Measurements from ENCODE around the gene C3orf52. TPM values are rescaled to one million over a fixed set of nuclear protein-coding genes. Genes with fewer than 3 reads are reported as not detected.
"Not testable (repeated sequence)": the region's sequence is repeated elsewhere in the genome, so short reads cannot be mapped to it uniquely, and the experiment has no call there.

The C3orf52 gene
- polyA plus RNA-seq, 6 donors from 2014 or later = 0.23 to 1.1 (median 0.61) TPM; not detected in 1

DNA sequence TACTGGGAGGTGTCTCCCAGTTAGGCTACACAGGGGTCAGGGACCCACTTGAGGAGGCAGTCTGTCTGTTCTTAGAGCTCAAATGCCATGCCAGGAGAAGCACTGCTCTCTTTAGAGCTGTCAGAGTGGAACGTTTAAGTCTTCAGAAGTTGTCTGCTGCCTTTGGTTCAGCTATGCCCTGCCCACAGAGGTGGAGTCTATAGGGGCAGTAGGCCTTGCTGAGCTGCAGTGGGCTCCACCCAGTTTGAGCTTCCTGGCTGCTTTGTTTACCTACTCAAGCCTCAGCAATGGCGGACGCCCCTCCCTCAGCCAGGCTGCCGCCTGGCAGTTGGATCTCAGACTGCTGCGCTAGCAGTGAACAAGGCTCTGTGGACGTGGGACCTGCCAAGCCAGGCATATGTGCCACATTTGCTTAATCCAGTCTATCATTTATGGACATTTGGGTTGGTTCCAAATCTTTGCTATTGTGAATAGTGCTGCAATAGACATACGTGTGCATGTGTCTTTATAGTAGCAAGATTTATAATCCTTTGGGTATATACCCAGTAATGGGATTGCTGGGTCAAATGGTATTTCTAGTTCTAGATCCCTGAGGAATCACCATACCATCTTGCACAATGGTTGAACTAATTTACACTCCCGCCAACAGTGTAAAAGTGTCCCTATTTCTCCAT is 13.7 kb upstream of the C3orf52 start:
- not testable (repeated sequence) for H3K4me1 Mint-ChIP-seq; H3K9me3 Mint-ChIP-seq; H3K36me3 Mint-ChIP-seq; H3K27ac Mint-ChIP-seq; ATAC-seq (ENCODE audit: low read depth in 2 of 2); DNase-seq; H3K4me3 Mint-ChIP-seq
- peaks cover 25 to 29% (median 27%) of the 10 kb centered on the region in 3 donors for H3K27me3 Mint-ChIP-seq

DNA sequence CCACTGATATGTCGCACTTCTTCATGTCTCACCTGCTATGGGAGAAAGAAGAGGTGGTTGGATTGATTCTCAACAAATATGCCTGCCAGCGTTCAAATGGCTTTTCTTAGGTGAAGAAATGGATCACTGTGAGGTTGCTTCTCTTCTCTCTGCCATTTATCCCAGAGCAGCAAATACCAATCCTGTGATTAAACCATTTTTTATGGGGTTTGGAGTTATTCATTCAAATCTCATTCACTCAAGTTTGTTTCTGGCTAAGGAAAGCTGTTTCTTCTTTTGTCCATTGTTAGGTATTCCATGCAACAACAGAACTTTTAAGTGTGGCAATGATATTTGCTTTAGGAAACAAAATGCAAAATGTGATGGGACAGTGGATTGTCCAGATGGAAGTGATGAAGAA is 12.2 kb upstream of the C3orf52 start:
- Mint-ChIP-seq H3K36me3 (no peaks in the 10 kb centered on the region), H3K4me1 (peaks cover 0 to 9% (median 0%) of the 10 kb centered on the region in 3 donors), H3K4me3 (no peak overlapping the region), H3K27me3 (peaks cover 25 to 31% (median 29%) of the 10 kb centered on the region in 3 donors), H3K27ac (no peak overlapping the region), H3K9me3 (peaks cover 0 to 1% (median 0%) of the 10 kb centered on the region in 7 donors)
- DNase-seq (no peak), ATAC-seq (ENCODE audit: low read depth in 2 of 2) (no peak)

DNA sequence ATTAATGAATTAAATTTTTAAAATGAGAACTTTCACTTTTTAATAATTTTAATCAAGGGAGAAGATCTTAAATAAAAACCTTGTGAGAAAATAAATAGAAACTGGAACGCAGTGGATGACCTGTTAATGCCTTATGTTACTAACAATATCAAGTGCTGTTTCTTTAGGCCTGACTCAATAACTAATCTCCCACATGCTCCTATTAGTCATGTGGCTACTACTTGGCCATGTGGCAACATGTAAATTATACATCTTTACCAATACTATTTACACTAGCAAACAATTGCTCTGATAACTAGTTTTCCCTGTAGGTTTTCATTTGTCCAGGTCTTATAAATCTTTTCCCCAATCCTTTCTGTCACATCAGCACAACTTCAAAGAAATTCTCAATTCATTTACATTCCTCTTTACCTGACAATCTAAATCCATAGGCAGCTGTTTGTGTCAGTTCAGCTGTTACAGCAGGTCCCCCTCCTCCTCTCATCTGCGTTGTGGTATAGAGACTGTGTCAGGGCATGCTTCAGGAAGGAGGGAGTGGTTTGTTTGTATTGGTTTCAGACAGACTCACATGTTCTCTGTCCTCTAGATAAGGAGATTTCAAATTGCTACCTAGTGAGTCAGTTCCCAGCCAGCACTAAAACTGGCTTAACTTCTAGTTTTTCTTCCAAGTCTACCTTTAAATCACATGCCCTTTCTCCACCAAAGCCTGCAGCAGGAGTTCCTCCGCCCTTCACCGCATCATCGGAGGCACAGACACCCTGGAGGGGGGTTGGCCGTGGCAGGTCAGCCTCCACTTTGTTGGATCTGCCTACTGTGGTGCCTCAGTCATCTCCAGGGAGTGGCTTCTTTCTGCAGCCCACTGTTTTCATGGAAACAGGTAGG is 11.3 kb upstream of the C3orf52 start:
- no peak overlapping the region for H3K27ac Mint-ChIP-seq
- no peak for ATAC-seq (ENCODE audit: low read depth in 2 of 2)
- H3K4me1 Mint-ChIP-seq = peaks cover 0 to 9% (median 0%) of the 10 kb centered on the region in 3 donors
- no peak overlapping the region for H3K4me3 Mint-ChIP-seq
- H3K36me3 Mint-ChIP-seq = no peaks in the 10 kb centered on the region
- peaks cover 0 to 1% (median 0%) of the 10 kb centered on the region in 7 donors for H3K9me3 Mint-ChIP-seq
- DNase-seq = no peak
- H3K27me3 Mint-ChIP-seq = peaks cover 23 to 31% (median 24%) of the 10 kb centered on the region in 3 donors

DNA sequence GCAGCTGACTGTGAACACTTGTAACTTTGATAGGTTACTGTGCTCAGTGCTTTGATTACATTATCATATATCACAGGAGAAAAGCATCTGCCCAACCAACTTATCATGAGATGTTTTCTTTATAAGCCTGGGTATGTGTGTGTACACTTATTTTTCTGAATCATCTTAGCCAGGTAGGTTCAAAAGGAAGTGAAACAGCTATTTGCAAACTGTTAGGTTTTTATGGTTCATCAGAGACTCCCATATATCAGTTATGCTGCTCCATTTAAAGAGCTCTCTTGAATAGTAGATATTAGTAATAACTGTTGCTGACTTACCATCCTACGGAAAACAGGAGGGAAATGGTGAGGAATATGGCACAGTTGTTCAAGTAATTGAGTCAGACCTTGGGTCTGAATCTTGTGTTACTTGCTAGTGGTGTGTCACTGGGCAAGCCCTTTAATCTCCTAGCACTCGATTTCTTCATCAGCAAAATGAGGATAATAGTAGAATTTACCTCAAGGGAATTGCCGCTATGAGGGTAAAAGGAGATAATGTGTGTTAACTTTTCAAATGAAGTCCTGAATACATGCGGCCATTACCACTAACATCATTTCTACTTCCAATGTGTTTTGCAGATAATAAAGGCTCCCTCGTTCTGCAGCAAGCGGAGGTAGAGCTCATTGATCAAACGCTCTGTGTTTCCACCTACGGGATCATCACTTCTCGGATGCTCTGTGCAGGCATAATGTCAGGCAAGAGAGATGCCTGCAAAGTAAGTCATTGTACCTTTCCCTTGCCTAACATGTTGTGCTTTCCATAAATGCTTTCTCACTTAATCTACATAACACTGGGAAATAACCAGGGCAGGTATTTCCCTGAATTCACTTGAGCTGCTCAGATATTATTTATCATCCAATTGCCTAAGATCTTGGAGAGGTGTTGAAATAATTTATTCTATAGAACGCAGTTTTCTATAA is 7.8 kb upstream of the C3orf52 start:
- H3K4me3 Mint-ChIP-seq = no peak overlapping the region
- H3K9me3 Mint-ChIP-seq = no peaks in the 10 kb centered on the region
- ATAC-seq (ENCODE audit: low read depth in 2 of 2) (no peak), DNase-seq (no peak)
- peaks cover 0 to 9% (median 0%) of the 10 kb centered on the region in 3 donors for H3K4me1 Mint-ChIP-seq
- no peaks in the 10 kb centered on the region for H3K36me3 Mint-ChIP-seq
- H3K27me3 Mint-ChIP-seq = peaks cover 10 to 30% (median 20%) of the 10 kb centered on the region in 3 donors
- H3K27ac Mint-ChIP-seq = peak overlapping the region in 1 of 6 donors; percentile 47

DNA sequence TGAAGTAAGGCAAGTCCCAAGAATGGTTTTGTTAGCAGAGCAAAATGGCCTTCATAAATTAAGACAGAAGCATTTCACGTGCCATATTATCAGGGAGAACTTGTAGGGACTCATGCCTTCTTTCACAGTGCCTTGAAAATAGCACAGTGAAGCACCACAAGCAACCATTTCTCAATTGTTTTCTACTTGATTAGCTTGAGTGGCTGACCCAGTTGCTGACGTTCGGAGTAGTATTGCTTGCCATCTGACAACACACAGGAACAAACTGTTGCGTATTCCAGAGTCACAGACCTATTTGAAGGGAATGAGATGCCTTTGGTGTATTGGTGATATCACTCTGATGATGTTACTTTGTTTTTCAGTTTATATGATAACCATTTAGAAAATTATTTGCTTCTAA is 3.0 kb upstream of the C3orf52 start:
- H3K36me3 Mint-ChIP-seq = no peaks in the 10 kb centered on the region
- peaks cover 34 to 39% (median 39%) of the 10 kb centered on the region in 3 donors for H3K27me3 Mint-ChIP-seq
- no peak for ATAC-seq (ENCODE audit: low read depth in 2 of 2)
- H3K4me3 Mint-ChIP-seq = no peak overlapping the region
- DNase-seq = no peak
- no peak overlapping the region for H3K27ac Mint-ChIP-seq
- H3K4me1 Mint-ChIP-seq = peaks cover 14 to 18% (median 15%) of the 10 kb centered on the region in 3 donors
- no peaks in the 10 kb centered on the region for H3K9me3 Mint-ChIP-seq

DNA sequence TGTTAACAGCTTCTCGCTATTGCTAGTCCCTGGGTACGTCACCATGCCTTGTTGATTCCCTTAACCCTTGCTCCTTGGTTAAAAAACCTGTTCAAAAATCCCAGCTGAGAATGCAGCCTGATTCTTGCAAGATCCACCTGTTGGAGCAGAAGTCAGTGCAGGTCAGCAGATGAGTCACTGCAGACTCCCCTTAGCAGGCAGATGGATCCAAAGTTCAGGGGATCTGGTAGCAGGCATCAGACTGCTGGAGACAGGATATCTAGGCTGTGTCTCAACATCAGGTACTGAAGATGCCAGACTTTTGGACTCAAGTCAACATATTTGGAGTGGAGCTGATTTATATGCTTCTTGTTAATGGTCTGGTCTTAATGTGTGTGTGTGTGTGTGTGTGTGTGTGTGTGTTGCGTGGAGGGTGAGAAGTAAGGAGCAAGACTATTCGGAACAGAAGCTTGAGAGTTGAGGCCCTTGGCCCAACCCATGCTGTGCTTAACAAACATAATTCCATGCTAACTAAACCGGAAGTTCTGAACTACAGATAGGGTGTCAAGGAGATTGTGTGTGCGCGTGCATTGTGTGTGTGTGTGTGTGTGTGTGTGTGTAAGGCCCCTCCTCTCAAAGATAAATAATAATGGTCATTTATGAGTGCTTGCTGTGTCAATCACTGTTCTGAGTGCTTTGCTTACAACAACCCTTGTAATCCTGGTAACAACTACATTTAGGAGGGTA is 1.0 kb upstream of the C3orf52 start:
- ATAC-seq (ENCODE audit: low read depth in 2 of 2) (no peak), DNase-seq (no peak)
- peaks cover 14 to 17% (median 15%) of the 10 kb centered on the region in 3 donors for H3K4me1 Mint-ChIP-seq
- H3K27ac Mint-ChIP-seq = peak overlapping the region in 1 of 6 donors; percentile 34
- H3K36me3 Mint-ChIP-seq = no peaks in the 10 kb centered on the region
- H3K9me3 Mint-ChIP-seq = no peaks in the 10 kb centered on the region
- peaks cover 46 to 49% (median 49%) of the 10 kb centered on the region in 3 donors for H3K27me3 Mint-ChIP-seq
- H3K4me3 Mint-ChIP-seq = peak overlapping the region in 7 of 8 donors; percentile 78 to 90 (median 86)

DNA sequence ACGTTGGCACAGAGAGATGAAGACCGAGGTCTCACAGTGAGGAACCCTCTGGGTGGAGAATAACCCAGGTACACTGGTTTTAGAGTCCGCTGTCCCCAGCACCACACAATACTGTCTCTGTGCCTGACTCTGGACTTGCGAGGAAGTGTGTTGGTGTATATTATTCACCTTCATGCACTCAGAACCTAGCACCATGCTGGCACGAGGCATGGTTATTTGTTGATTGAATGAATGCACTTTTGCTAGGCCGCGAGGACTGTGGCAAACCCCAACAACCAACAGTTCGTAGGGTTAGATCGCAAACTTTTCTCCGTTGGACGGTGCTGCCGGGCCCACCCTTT is 484 bp upstream of the C3orf52 start:
- H3K27ac Mint-ChIP-seq = peak overlapping the region in 3 of 6 donors; percentile 24 to 74 (median 70)
- DNase-seq (no peak), ATAC-seq (ENCODE audit: low read depth in 2 of 2) (no peak)
- peaks cover 49 to 53% (median 49%) of the 10 kb centered on the region in 3 donors for H3K27me3 Mint-ChIP-seq
- peaks cover 14 to 22% (median 21%) of the 10 kb centered on the region in 3 donors for H3K4me1 Mint-ChIP-seq
- H3K36me3 Mint-ChIP-seq = no peaks in the 10 kb centered on the region
- H3K9me3 Mint-ChIP-seq = no peaks in the 10 kb centered on the region
- H3K4me3 Mint-ChIP-seq = peak overlapping the region; percentile 78 to 91 (median 87)

DNA sequence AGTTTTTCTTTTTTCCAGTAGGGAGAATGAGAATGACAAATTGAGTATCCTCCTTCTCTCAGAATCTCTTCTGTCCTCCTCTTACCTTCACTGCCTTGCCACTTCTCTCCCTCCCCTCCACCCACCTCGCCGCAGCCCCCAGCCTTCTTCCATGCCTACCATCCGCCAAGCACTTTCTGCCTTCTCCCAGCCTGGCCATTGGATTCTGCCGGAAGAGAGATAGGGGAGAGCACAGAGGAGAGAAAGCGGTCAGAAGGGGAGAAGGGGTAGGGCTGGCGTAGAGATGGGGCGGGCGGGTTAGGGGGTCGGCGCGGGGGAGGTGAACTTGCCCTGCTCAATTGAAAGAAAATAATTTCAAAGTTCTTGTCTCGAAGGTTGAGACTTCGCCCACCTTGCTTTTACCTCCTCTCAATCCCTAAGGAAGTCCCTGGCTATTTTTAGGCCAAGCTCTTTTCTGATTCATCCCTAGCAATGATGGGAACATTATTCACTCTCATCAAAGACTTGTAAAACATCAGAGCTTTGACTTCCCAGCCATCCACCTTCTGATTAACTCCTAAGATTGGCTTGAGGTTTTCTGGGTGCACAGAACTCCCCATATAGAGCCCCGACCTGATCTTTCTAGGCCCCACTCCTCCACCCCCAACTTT is 811 bp downstream of the C3orf52 start:
- ATAC-seq (ENCODE audit: low read depth in 2 of 2) (no peak), DNase-seq (no peak)
- peak overlapping the region in 3 of 6 donors; percentile 9 to 64 (median 24) for H3K27ac Mint-ChIP-seq

DNA sequence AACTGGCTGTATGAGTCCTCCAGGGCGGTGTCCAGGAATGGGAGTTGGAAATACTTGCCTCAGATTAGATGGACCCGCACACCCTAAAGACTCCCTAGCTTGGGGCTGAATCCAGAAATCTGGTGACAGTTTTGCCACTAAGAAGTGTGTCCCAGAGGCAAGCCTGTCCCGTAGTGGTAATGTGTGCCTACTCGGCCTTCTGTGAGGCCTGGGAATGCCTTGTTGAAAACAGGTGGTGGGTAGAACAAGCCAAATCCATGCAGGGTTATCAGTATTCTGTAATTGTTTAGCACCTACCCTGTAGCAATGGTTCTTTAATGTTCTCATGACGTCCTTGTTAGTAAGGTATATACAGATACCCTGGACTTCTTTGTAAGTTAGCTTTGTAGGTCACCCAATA is 1.6 kb downstream of the C3orf52 start:
- DNase-seq = no peak
- ATAC-seq (ENCODE audit: low read depth in 2 of 2) = no peak
- Mint-ChIP-seq H3K4me3 (peak overlapping the region in 4 of 8 donors; percentile 78 to 90 (median 85)), H3K9me3 (no peaks in the 10 kb centered on the region), H3K27me3 (peaks cover 47 to 57% (median 56%) of the 10 kb centered on the region in 3 donors), H3K27ac (peak overlapping the region in 1 of 6 donors; percentile 46), H3K36me3 (no peaks in the 10 kb centered on the region), H3K4me1 (peaks cover 25 to 39% (median 36%) of the 10 kb centered on the region in 3 donors)

More for the DNA sequence above, 811 bp downstream of the C3orf52 start:
- Mint-ChIP-seq H3K4me3 (peak overlapping the region; percentile 78 to 91 (median 87)), H3K27me3 (peaks cover 49 to 61% (median 56%) of the 10 kb centered on the region in 3 donors), H3K36me3 (no peaks in the 10 kb centered on the region), H3K9me3 (no peaks in the 10 kb centered on the region), H3K4me1 (peaks cover 18 to 31% (median 29%) of the 10 kb centered on the region in 3 donors)

DNA sequence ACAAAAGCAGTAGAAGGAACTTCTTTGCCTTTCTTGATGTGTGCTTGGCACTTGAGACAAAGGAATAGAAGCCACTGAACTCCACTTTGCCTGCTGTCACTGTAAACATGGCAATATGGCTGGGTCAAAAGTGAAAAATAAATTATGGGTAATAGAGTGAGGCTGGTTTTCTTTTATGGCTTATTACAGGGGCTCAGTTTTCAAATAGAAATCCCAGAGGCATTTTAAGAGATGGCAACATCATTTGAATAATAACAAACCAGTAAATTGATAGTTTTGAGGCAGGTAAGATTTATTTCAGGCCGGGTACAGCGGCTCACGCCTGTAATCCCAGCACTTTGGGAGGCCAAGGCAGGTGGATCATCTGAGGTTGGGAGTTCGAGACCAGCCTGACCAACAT is 2.8 kb downstream of the C3orf52 start:
- Mint-ChIP-seq H3K4me1 (peaks cover 33 to 47% (median 44%) of the 10 kb centered on the region in 3 donors), H3K27ac (peak overlapping the region in 1 of 6 donors; percentile 38), H3K27me3 (peaks cover 42 to 53% (median 53%) of the 10 kb centered on the region in 3 donors), H3K4me3 (no peak overlapping the region), H3K9me3 (no peaks in the 10 kb centered on the region), H3K36me3 (no peaks in the 10 kb centered on the region)
- ATAC-seq (ENCODE audit: low read depth in 2 of 2) = no peak
- no peak for DNase-seq

DNA sequence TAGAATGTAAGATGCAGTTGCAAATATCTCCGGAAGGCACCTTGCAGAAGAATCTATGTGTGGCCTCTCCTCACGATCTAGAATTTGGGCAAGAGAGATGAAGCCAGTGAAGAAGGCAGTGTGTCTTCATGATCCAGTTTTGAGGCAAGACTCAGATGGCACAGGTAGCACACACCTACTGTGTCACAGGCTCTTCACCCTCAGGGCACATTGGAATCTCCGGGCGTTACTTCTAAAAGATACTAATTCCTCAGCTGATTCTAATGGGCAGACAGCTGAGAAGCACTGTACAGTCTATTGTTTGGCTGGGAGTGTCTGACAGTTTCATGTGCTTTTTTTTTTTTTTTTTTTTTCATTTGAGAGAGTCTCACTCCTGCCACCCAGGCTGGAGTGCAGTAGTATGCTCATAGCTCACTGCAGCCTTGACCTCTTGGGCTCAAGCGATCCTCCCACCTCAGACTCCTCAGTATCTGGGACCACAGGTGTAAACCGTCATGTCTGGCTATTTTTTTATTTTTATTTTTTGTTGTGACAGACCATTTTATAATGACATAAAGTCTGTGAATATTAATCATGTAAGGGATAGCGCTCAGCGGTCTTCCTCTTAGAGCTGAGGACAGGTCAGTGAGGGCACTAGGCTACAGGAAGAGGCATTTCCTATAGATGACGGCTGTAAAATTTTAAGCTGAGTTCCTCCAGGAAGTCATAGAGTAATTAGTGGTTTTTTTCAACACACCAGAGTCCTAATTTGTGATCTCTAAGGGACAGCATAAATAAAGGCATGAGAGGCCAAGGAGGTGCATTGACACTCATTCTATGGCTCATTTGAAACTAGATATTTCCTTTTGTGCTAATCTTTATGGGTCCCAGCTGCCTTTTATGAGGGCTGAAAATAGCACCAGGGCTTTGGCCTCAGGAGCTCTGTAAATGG is 4.0 kb downstream of the C3orf52 start:
- peak overlapping the region in 2 of 6 donors; percentile 20 to 39 for H3K27ac Mint-ChIP-seq
- no peak for ATAC-seq (ENCODE audit: low read depth in 2 of 2)
- H3K4me1 Mint-ChIP-seq = peaks cover 30 to 47% (median 44%) of the 10 kb centered on the region in 3 donors
- no peaks in the 10 kb centered on the region for H3K36me3 Mint-ChIP-seq
- H3K4me3 Mint-ChIP-seq = no peak overlapping the region
- no peaks in the 10 kb centered on the region for H3K9me3 Mint-ChIP-seq
- peaks cover 34 to 47% (median 43%) of the 10 kb centered on the region in 3 donors for H3K27me3 Mint-ChIP-seq
- no peak for DNase-seq
